NCI-H2081 treated with DMSO at 0.1 percent for 48 hours (cell line): Measurements from ENCODE around the gene ECI1.
"Not testable (repeated sequence)": the region's sequence is repeated elsewhere in the genome, so short reads cannot be mapped to it uniquely, and the experiment has no call there.

Source experiments
- DNase-seq: peaks from one replicate; lab custom pipeline; 2025; lab: John Stamatoyannopoulos, UW

ECI1 gene

DNA sequence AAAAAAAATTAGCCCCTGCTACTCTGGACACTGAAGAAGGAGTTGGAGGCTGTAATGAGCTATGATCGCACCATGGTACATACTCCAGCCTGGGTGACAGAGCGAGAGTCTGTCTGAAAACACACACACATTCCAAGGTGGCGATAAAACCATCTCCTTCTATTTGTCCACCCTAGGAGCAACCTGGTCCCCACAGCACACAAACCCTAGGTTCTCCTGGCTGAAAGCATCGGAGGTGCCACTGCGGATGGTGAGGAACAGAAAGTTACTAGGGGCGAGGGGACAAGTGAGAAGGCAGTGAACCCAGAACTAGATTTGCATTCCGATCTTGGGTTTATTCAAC is 1.4 kb upstream of the ECI1 start:
- DNase-seq, result no peak

DNA sequence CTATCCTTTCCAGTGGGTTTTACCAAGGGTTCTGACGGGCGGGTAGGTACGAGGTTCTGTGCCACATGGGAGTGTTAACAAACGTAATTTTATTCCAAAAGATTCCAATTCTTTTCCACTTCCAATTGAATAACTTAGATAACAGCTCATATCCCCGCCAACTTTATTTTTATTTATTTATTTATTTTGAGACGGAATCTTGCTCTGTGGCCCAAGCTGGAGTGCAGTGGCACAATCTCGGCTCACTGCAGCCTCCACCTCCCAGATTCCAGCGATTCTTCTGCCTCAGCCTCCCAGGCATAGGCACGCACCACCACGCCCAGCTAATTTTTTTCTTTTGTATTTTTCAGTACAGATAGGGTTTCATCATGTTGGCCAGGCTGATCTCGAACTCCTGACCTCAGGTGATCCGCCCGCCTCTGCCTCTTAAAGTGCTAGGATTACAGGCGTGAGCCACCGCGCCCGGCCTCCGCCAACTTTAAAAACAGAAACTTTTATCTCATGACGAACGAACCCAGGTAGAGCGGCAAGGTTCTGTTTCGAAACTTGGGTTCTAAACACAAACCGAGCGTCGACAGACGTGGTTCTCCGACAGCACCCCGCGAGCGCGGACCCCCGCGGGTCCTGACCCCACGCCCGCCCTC is 613 bp downstream of the ECI1 start:
- DNase-seq, result no peak

DNA sequence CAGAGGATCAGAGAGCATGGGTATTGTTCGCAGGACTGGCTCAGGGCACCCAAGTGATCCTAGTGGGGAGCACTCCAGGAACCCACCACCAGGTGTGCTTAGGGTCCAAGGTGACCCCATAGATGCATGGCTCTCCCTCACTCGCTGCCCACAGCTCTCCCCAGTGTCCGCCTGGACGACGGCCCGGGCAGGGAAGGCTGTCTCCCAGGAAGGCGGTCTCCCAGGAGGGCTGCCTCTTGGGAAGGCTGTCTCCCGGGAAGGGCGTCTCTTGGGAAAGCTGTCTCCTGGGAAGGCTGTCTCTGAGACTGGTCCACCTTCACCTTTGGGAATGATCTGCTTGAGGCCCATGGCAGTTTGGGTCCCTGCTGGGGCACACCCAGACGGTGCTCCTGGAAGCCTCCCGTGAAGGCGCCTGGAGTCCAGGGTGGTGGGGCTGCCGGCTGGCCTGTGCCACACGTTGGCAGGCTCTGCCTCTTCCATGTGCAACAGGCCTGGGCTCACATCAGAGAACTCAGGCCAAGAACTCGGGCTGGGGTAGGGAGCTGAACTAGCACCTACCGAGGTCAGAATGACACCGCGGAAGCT is 5.0 kb downstream of the ECI1 start:
- DNase-seq, result no peak

DNA sequence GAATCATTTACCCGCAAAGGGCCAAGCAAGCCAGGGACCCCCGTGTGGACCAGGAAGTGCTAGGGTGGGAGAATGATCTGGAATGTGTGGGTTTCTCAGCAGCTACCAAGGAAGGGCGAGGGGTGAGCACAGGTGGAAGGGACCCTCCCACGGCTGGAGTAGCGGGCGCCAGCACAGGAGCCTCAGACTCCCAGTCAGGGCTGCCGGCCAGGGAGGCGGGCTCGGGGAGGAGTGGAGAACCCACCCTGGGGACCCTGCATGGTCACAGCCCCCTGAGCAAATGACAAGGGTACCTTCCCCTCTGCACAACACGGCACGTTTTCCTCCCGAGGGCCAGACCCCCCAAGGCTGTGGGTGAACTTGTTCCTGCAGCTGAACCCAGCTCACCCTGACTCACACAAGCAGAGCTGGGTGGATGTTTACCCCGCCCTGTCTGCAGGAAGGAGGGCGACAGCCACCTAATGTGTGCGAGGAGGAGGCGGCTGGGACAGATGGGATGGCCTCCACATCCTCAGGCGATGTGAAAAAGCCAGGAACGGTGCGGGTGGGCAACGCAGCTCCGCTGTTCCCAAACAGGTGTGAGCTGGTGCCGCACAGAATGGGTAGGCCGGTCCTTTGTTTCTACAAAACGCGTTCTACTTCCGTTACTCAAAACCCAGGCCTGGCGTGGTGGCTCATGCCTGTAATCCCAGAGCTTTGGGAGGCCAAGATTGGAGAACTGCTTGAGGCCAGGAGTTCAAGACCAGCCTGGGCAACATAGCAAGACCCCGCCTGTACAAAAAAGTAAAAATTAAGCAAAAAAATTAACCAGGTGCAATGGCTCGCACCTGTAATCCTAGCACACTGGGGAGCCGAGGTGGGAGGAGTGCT is 6.2 kb downstream of the ECI1 start:
- no peak for DNase-seq

DNA sequence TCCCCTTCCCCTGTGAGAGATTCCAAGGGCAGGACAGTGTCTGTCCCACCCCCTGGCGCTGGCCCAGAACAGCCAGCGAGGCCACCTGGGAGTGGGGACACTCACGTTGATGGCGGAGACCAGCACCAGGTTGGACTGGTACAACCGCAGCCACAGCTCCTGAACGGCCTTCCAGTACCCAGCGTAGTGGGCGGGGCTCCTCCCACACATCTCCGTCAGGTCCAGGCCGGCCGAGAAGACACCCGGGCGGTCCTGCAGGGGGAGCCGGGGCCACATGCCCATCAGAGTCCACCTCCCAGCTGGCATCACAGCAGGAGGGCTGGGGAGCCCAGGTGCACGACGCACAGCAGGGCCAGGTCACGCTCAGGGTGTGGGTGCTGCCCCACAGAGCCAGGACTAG is 7.1 kb downstream of the ECI1 start:
- no peak for DNase-seq

DNA sequence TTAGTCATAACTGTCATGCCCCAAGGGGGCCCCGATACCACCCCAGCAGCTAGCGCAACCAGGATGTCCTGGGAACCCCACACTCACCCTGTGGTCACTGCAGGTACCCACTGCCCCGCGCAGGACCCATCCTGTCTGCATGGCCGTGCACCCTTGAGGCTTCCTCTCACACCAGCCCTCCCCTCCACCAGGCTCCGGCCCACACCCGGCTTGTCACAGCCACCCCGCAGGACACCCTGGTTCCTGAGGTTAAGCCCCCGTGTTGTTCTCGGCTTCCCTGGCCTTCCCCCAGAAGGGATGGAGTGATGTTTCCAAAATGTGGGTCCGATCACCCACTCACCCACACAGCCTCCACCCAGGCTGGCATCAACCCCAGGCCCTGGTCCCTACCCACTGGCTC is 7.6 kb downstream of the ECI1 start:
- DNase-seq, result no peak

DNA sequence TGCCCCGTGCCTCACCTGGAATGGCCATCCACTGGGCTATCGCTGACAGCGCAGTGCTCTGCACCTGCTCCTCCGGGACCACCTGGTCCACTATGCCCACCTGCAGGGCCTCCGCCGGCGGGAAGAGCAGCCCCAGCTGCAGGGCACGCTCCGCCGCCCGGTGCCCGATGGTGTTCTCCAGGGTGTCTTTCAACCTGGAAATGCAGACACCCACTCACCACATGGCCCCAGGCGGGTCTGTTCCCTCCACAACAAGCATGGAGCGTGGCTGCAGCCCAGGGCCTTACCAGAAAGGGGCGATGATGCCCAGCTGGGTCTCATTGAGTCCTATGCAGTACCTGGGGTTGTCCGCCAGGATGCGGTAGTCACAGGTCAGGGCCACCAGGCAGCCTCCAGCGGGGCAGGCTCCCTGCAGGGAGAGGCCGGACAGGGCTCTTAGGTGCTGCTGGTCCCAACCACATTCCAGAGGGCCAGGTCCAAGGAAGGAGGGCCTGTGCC is 8.3 kb downstream of the ECI1 start:
- DNase-seq, result no peak

DNA sequence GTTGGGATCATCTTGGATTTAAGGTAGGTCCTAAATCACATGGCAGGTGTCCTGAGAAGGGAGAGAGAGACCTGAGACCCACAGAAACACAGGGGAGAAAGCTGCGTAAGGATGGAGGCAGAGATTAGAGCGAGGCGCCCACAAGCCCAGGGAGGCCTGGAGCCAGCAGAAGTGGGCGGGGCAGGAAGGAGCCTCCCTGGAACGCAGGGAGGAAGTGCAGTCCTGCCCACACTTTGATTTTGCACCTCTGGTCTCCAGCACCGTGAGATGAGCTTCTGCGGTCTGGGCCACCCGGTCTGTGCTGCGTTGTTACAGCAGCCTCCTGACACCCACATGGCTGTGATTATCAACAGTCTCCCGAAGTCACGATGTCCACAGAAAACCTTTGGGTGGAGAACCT is 8.8 kb downstream of the ECI1 start:
- DNase-seq, result no peak

DNA sequence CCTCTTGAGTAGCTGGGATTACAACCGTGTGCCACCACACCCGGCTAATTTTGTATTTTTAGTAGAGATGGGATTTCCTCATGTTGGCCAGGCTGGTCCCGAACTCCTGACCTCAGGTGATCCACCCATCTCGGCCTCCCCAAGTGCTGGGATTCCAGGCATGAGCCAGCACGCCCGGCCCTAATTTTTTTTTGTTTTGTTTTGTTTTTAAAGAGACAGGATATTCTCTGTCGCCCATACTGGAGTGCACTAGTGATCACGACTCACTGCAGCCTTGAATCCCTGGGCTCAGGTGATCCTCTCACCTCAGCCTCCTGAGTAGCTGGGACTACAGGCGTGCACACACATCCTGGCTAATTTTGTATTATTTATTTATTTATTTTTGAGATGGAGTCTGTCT is 11.1 kb downstream of the ECI1 start:
- not testable (repeated sequence) for DNase-seq

DNA sequence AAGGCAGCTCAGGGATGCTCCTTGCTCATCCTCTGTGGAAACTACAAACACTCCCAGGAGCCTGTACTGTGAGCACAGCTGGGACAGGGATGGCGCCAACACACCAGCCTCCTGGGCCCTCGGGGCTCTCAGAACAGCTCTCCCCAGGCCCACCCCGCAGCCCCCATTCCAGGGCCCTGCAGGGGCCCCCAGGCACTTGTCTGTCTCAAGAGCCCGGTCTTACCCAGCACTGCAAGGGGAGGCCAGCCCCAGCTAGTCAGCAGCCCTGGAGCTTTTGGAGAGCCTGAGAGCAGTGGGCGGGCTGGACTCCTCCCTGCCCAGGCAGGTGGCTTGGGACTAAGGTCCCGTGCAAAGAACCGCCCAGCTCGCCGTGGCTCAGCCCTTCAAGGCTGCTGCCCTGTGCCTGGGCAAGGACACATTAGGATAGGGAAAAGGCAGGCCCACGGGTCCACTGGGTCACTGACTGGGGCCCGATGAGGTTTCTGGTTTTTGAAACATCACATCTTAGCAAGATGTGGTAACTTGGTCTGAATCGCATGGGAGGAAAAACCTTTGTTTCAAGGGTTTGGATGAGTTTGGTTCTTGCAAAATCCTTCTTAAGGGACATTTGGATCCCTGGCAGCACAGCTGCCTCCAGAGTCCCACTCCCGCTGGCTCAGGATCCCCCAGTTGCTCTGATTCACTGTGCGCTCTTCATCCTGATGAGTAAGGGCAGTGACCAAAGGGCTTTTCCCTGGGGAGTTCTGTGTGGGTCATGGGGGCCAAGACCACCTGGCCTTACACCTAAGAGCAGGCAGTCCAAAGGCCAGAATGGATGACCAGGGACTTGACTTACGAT is 12.3 kb downstream of the ECI1 start:
- DNase-seq, result no peak

DNA sequence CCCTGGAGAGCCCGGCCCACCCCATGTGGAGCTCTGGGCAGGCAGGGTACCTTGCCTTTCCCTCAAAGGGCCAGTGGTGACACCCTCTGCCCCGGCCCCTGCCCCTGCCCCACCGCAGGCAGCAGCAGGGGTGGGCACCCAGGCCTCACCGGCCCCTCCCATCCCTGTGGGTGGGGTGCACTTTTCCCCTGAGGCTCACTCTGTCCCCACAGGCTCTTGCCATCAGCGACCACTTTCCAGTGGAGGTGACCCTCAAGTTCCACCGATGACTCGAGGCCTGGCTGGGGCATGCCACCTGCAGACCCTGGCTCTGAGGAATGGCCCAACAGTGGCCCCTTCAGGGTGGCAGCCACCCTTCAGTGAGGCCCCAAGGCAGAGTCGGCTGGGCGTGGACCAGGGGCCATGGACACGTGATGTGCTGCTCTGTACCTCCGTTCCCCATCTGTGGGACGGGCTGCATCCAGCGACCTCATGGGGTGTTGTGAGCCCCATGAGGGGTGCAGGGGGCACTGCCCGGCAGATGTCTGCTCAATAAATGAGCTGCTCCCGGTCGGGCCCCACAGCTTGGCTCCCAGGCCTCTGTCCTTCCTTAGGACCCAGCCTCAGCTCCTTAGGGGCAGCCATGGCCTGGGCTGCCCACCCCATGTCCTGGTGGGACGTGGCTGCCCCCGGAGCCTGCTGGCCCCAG is 13.1 kb downstream of the ECI1 start:
- DNase-seq, result no peak

DNA sequence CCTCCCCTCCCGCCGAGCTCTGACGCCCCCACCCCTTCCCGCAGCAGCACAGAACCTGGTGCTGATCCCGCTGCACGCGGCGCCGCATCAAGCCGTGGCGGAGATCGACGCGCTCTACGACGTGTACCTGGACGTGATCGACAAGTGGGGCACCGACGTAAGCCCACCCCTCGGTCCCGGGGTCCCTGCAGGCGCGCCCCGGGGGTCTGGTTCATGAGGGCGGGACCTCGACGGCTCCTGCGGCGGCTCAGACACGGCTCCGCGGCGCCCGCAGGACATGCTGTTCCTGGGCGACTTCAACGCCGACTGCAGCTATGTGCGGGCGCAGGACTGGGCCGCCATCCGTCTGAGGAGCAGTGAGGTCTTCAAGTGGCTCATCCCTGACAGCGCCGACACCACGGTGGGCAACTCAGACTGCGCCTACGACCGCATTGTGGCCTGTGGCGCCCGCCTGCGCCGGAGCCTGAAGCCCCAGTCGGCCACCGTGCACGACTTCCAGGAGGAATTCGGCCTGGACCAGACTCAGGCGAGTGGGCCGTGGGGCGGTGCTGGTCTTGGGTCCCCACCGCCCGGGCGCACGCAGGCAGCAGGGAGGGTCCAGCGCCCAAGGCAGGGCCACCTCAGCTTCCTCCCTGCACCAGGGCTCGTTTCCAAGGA is 13.8 kb downstream of the ECI1 start:
- DNase-seq, result no peak

DNA sequence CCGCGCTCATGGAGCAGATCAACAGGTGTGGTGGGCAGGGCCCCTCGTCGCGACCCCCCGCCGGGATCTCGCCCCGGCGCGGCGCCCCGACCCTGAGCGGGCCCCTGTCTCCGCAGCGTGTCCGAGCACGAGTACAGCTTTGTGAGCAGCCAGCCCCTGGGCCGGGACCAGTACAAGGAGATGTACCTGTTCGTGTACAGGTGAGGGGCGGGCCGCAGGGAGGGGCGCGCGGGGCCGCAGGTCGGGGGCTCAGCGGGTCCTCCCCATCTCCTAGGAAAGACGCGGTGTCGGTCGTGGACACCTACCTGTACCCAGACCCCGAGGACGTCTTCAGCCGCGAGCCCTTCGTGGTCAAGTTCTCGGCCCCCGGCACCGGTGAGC is 14.3 kb downstream of the ECI1 start:
- DNase-seq, result no peak

DNA sequence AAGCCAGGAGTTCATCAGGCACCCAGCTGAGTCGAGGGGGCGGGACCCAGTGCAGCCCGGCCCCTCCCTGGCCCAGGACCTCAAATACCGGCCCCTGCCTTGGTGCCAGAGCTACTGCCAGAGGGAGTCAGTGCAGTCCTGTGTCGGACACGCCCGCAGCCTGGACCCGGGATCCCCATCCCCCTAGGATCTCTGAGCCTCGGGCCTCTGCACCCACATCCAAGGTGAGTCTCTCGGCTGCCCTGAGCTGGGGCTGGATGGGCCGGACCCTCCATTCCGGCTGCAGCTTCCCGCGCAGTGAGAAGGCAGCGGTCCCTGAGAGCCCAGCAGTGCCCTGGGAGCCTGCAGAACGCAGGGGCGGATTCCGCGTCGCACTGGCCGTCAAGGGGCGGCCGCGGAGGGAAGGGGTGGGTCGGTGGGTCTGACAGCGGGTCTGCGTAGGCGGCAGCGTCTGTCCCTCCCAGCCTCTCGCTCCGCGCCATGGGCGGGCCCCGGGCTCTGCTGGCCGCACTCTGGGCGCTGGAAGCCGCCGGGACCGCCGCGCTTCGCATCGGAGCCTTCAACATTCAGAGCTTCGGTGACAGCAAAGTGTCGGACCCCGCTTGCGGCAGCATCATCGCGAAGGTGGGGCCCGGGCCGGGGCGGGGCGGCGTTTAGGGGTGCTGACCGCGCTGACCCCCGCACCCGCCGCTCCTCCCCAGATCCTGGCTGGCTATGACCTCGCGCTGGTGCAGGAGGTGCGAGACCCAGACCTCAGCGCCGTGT is 14.9 kb downstream of the ECI1 start, which contains the start of gene DNASE1L2:
TSS of gene DNASE1L2 (plus strand) at position 108 of the 765 bp plus-strand sequence. CDS start at position 481, 373 bp downstream.
- DNase-seq, result no peak

DNA sequence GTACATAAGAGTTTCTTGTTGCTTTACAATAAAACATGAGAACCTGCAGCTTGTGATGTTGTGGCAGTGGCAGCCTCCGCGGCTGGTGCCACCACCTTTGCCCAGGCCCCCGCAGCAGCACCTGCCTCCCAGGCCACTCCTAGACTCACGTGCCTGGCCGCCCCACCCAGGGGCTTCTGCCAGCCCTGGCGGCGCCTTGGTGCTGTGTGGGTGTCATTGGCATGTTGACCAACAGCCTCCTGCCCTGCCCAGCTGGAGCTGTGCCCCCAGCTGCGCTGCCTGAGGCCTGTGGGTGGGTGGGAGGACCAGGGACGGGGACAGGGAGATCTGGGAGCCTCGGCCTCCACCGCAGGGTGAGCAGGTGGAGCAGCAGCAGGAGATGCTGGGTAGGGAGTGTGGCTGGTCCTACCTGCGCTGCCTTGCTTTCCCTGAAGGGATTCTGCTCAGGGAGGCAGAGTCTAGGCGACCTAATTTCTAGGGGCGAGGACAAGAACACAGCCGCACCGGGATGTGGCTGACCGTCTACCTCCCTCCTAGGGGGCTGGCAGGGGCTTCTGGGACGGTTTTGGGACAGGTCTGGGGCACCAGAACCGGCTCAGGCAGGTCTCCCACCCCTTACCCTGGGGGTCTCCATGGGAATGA is 15.6 kb downstream of the ECI1 start:
- DNase-seq, result no peak

DNA sequence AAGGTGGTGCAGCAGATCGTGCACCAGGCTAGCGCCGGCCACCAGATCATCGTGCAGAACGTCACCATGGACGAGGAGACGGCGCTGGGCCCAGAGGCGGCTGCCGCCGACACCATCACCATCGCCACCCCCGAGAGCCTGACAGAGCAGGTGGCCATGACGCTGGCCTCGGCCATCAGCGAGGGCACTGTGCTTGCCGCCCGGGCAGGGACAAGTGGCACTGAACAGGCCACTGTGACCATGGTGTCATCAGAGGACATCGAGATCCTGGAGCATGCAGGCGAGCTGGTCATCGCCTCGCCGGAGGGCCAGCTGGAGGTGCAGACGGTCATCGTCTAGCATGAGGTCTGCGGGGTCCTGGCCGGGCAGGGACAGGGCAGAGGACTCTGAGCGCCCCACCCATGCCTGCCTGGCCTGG is 16.1 kb downstream of the ECI1 start:
- no peak for DNase-seq

DNA sequence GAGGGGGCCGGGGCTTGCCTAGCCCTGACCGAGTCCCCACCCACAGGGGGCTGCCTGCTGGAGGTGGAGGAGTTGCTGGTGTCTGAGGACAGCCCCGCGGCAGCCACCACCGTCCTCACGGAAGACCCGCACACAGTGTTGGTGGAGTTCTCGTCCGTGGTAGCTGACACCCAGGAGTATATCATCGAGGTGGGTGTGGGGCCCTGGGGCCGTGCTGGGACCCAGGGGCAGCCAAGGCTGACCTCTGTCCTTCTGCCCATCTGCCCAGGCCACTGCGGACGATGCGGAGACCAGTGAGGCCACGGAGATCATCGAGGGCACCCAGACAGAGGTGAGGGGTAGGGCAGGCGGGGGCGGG is 16.6 kb downstream of the ECI1 start:
- DNase-seq, result no peak

DNA sequence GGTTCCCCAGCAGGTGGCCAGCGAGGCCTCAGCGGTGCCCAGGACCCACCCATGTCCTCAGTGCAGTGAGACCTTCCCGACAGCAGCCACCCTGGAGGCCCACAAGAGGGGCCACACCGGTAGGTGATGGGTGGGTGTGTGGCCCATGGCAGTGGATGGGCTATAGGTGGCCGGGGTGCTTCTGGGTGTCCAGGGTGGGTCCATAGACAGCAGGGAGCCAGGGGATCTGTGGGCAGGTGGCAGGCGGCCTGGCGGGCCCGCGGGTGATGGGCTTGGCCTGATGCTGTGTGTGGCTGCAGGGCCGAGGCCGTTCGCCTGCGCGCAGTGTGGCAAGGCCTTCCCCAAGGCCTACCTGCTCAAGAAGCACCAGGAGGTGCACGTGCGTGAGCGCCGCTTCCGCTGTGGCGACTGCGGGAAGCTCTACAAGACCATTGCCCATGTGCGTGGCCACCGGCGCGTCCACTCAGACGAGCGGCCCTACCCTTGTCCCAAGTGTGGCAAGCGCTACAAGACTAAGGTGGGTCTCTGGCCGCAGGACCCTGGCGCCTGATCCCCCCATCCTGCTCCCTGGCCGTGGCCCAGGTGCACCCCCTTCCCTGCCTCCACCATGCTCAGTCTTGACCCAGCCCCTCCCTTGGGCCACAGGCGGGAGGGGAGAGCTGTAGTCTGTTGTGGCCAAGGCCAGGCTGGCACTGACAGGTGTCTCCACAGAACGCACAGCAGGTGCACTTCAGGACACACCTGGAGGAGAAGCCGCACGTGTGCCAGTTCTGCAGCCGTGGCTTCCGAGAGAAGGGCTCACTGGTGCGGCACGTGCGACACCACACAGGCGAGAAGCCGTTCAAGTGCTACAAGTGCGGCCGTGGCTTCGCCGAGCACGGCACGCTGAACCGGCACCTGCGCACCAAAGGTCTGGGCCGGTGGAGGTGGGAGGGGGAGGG is 17.2 kb downstream of the ECI1 start:
- DNase-seq, result no peak
